ENCODE measurements around the gene TAX1BP1.

TAX1BP1 gene

GRCh38 chr7:27739909-27740448 is at the start of gene TAX1BP1:
Gene TAX1BP1, plus strand, starts transcription at chr7:27740162. Its CDS starts 8,363 bp downstream, at chr7:27748525.
- DNase-seq: peak; percentile 94

GRCh38 chr7:27690649-27691048 is 49.3 kb upstream of the TAX1BP1 start:
- no peak for DNase-seq

- no peak for DNase-seq
These were observed 46.2 kb upstream of the TAX1BP1 start for GRCh38 chr7:27693794-27694193.

GRCh38 chr7:27695096-27695495 is 44.9 kb upstream of the TAX1BP1 start:
- DNase-seq: no peak

DNA sequence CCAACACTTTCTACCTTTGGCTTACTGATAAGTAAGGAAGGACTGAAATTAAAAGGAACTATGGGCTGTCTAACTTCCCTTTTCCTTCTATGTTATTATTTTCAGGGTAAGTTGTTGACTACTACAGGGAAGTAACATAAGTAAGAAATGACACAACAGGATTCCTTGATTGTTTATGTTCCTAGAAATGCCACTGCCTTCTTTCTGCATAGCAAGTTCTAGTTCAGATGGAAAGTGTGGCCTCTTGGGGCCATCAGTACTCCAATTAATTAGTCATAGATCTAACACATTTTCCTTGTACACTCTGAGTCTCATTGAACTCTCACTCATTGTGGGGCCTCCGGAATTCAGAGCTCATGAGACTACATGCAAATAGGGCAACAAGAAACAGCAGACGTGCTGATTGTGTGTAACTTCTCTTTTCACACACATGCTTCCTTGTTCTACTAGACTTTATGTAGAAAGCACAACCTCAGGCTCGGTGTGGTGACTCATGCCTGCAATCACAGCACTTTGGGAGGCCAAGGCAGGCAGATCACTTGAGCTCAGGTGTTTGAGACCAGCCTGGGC is 42.0 kb upstream of the TAX1BP1 start:
- DNase-seq: no peak

GRCh38 chr7:27699751-27700150 is 40.2 kb upstream of the TAX1BP1 start:
- DNase-seq: no peak

- DNase-seq: no peak
These were observed 39.5 kb upstream of the TAX1BP1 start for GRCh38 chr7:27700501-27700900.

- DNase-seq: no peak
These were observed 36.8 kb upstream of the TAX1BP1 start for GRCh38 chr7:27703181-27703580.

GRCh38 chr7:27704422-27705199 is 35.4 kb upstream of the TAX1BP1 start:
- no peak for DNase-seq

DNA sequence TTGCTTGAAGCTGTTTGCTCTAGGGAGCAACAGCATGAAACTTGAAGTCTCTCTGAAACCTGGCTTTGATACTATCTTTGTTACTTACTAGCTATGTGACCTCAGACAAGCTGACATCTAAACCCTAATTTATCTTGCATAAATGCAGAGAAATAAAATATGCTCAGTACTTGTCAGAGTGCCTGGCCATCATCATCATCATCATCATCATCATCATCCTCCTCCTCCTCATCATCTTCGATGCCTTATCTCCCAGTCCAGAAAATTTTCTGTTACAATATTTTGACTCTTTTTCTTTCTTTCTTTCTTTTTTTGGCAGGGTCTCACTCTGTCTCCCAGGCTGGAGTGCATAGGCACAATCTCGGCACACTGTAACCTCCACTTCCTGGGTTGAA is 34.8 kb upstream of the TAX1BP1 start:
- no peak for DNase-seq

GRCh38 chr7:27708485-27708884 is 31.5 kb upstream of the TAX1BP1 start:
- no peak for DNase-seq

- no peak for DNase-seq
These were observed 30.6 kb upstream of the TAX1BP1 start for GRCh38 chr7:27709137-27710075.

DNA sequence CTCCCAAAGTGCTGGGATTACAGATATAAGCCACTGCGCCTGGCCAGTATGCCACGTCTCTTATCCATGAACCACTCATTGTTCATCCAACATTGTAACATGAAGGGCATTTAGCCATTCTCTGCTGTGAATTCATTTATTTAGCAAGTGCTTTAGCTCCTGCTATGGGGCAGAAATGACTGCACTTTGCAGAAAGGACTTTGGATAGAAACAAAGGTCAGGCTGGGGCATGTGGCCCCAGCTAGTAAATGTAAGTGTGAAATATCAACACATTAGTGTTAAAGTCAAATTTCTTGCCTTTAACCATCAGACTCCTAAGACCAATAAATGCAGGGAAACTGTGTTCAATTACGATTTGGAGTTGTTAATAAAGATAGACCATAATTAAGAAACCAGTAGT is 27.7 kb upstream of the TAX1BP1 start:
- DNase-seq: no peak

GRCh38 chr7:27714831-27715444 is 25.0 kb upstream of the TAX1BP1 start:
- DNase-seq: no peak

DNA sequence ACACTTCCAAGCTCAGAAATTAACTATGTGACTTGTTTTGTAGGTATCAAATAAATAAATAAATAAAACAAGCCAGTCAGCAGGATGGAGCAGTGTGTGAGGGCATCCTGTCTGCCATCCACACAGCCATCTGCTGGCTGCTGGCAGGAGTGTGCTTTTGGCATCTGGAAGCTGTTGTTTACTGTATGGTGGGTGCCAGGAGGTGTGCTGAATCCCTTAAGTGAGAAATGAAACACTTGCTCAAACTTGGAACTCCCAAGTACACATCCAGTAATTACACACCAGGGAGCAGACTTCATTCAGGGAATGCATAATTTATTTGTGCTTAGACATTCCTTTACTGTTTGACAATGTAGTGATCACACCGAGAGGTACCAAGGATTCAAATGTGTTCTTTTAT is 16.9 kb upstream of the TAX1BP1 start:
- DNase-seq: no peak

DNA sequence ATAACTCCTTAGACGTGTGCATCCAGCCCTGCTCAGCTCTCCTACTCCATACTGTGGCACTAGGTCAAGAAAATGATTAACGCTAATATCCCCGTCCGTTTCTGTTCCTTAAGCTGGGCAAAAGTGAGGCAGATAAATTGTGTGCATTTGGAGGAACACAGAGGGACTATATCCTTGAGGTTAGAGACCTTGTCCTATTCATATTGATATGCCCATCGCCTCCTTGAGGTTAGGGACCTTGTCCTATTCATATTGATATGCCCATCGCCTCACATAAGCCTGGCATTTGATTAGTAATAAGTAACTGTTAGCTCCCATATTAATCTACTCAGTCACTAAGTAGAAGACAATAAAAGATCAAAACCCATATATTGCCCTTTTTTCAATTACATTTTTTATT is 12.9 kb upstream of the TAX1BP1 start:
- DNase-seq: no peak

DNA sequence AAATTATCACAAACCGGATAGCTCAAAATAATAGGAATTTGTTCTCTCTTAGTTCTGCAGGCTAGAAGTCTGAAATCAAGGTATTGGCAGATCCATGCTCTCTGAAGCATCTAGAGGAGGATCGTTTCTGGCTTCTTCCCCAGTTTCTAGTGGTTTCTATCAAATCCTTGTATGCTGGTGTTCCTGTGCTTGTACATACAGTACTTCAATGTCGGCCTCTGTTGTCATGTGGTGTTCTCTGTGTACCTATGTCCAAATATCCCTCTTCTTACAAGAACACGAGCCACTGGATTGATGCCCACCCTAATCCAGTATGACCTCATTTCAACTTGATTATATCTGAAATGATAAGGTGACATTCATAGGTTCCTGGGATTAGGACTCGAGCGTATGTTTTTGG is 9.8 kb upstream of the TAX1BP1 start:
- DNase-seq: no peak

GRCh38 chr7:27734583-27734982 is 5.4 kb upstream of the TAX1BP1 start:
- DNase-seq: no peak

DNA sequence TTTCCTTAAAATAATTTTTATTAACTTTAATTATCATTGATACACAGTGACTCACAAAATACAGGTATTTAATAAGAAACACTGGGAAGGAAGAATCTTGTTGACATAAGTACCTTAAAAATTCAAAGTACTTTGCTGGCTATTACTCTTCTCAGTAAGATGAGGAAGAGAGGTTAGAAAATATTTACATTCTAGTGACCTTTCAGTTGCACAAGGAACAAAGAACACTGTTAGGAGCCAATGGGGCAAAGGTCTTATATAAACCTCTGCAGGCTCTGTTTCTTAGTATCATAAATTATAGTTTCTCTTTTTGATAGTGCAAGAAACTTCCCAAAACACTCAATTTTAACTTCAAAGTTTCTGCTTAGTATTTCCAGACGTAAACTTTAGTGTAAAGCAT is 4.8 kb upstream of the TAX1BP1 start:
- DNase-seq: no peak

- DNase-seq: no peak
These were observed 4.1 kb upstream of the TAX1BP1 start for GRCh38 chr7:27735831-27736230.

- DNase-seq: no peak
These were observed 2.8 kb upstream of the TAX1BP1 start for GRCh38 chr7:27737178-27737577.

GRCh38 chr7:27737616-27738015 is 2.3 kb upstream of the TAX1BP1 start:
- DNase-seq: no peak

Measured in activated CD4-positive, CD25-positive, alpha-beta regulatory T cell treated with anti-CD3 and anti-CD28 coated beads, Interleukin-2, amount 50 U/mL, for 72 hours (primary cell).